Ramos (cell line): ENCODE data around the gene TRNT1.

ENCODE experiments used
- in situ Hi-C: fragments of 300-500 bp; cut with MboI; formaldehyde crosslinking; loops from one replicate; pipeline ENCODE4 v1.14.3; 2022; ENCODE audit warnings: low sequenced_read_pairs; ENCODE audit not compliant: unreplicated experiment

TRNT1 gene

GRCh38 chr3:3126477-3127431 is at the start of gene TRNT1:
Gene TRNT1, plus strand, starts transcription at chr3:3126940. Its CDS starts 2,101 bp downstream, at chr3:3129041.
- in situ Hi-C loops: no loop called here

GRCh38 chr3:3080309-3080708 is 46.4 kb upstream of the TRNT1 start:
- in situ Hi-C loops: no loop called here

GRCh38 chr3:3081381-3082233 is 45.1 kb upstream of the TRNT1 start:
- in situ Hi-C loops: no loop called here

GRCh38 chr3:3082234-3082924 is 44.4 kb upstream of the TRNT1 start:
- in situ Hi-C loops: no loop called here

GRCh38 chr3:3084890-3085289 is 41.9 kb upstream of the TRNT1 start:
- in situ Hi-C loops: no loop called here

- in situ Hi-C loops: no loop called here
These were observed 41.0 kb upstream of the TRNT1 start for GRCh38 chr3:3085782-3086181.

- in situ Hi-C loops: no loop called here
These were observed 40.5 kb upstream of the TRNT1 start for GRCh38 chr3:3086239-3086638.

GRCh38 chr3:3087279-3087678 is 39.5 kb upstream of the TRNT1 start:
- in situ Hi-C loops: no loop called here

- in situ Hi-C loops: no loop called here
These were observed 38.8 kb upstream of the TRNT1 start for GRCh38 chr3:3087716-3088465.

GRCh38 chr3:3089017-3089416 is 37.7 kb upstream of the TRNT1 start:
- in situ Hi-C loops: no loop called here

- in situ Hi-C loops: no loop called here
These were observed 28.8 kb upstream of the TRNT1 start for GRCh38 chr3:3097958-3098357.

GRCh38 chr3:3101660-3102458 is 24.9 kb upstream of the TRNT1 start:
- in situ Hi-C loops: no loop called here

GRCh38 chr3:3102751-3103150 is 24.0 kb upstream of the TRNT1 start:
- in situ Hi-C loops: no loop called here

- in situ Hi-C loops: no loop called here
These were observed 21.5 kb upstream of the TRNT1 start for GRCh38 chr3:3105246-3105645.

- in situ Hi-C loops: no loop called here
These were observed 20.9 kb upstream of the TRNT1 start for GRCh38 chr3:3105815-3106214.

GRCh38 chr3:3107181-3107580 is 19.6 kb upstream of the TRNT1 start:
- in situ Hi-C loops: no loop called here

- in situ Hi-C loops: no loop called here
These were observed 18.9 kb upstream of the TRNT1 start for GRCh38 chr3:3107858-3108257.

GRCh38 chr3:3109407-3110298 is 17.1 kb upstream of the TRNT1 start:
- in situ Hi-C loops: no loop called here
